ENCODE results near the gene SCN2A.
"Not testable (repeated sequence)": the region's sequence is repeated elsewhere in the genome, so short reads cannot be mapped to it uniquely, and the experiment has no call there.

The SCN2A gene

GRCh38 chr2:165344276-165344675, 105.1 kb downstream of the SCN2A start:
- not testable (repeated sequence) for ATAC-seq

DNA sequence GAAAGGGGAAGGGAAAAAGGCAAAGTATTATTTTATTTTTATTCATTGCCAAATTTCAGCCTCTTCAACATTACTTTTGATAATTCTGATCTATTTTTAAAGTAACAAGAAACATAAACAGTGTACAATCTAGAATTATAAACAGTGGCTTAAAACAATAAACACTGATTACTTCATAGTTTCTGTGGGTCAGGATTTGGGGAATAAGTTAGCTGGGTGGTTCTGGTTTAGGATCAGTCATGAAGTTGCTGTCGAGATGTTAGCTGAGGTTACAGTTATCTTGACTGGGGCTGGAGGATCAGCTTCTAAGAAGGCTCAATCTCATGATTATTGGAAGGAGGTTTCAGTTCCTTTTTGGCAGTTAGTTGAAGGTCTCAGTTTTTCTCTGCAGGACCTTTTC, 109.2 kb downstream of the SCN2A start:
- no peak for ATAC-seq

GRCh38 chr2:165349181-165349580, 110.0 kb downstream of the SCN2A start:
- no peak for ATAC-seq

- ATAC-seq = no peak
These were observed 118.5 kb downstream of the SCN2A start for GRCh38 chr2:165357758-165358157.

GRCh38 chr2:165361514-165361913, 122.3 kb downstream of the SCN2A start:
- ATAC-seq = no peak

GRCh38 chr2:165369131-165369897, 130.1 kb downstream of the SCN2A start:
- ATAC-seq = no peak

DNA sequence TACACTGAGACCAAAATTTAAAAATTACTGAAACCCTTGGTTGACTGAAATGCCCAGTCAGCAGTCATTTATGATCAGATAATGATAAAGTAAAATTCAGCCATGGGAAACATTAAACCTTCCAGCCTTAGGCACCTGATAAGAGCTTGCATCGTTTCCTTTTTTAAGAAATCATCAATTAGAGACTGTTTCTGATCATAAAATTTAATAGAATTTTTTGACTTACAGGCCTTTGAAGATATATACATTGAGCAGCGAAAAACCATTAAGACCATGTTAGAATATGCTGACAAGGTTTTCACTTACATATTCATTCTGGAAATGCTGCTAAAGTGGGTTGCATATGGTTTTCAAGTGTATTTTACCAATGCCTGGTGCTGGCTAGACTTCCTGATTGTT, 130.7 kb downstream of the SCN2A start:
- no peak for ATAC-seq

- no peak for ATAC-seq
These were observed 132.1 kb downstream of the SCN2A start for GRCh38 chr2:165371356-165371755.

DNA sequence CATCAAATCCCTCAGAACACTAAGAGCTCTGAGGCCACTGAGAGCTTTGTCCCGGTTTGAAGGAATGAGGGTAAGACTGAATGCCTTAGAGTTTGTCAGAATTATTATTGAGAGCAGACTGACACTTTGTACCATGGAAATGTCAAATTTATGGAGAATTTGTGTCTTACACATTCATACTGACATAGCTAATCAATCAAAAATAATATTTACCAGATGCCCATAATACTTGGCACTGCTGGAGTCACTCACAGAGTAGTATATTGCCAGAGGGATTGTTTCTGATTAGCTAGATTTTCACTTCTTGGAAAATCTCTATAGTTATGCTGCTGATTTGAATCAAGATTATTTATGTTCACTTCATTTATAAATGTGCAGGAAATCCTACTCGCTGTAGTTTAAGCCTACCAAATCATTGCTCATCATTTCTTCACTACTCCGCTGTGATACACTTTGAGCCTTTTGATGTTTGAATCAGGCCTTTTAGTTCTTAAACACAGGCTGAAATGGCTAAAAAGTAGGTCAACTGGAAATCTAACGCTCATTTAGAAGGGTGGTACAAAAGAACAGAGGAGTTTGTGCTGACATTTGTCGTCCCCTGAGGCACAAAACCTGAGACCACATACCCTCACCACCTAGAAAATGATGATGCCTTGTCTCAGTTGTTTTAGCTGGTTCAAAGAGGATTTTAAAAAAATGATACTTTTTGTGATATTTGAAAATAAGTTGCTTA, 134.2 kb downstream of the SCN2A start:
- no peak for ATAC-seq

GRCh38 chr2:165376571-165376975, 137.4 kb downstream of the SCN2A start:
- no peak for ATAC-seq

DNA sequence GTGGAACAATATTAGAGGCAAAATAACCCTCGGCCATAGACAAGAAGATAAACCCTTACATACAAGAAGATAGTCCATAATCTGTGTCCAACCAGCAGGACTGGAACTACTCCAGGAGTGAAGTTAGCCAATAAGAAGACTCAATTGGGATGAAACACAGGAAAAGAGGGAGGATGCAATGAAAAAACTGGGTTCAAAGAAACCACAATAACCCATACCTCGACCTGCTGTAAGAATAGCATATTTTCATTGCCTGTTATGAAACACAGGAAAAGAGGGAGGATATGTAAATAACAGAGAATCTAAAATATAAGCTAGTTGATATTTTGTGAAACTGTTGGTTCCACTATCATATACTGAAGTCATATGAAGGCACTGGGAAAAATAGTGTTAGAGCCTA, 143.1 kb downstream of the SCN2A start:
- no peak for ATAC-seq

- no peak for ATAC-seq
These were observed 151.7 kb downstream of the SCN2A start for GRCh38 chr2:165390875-165391274.

DNA sequence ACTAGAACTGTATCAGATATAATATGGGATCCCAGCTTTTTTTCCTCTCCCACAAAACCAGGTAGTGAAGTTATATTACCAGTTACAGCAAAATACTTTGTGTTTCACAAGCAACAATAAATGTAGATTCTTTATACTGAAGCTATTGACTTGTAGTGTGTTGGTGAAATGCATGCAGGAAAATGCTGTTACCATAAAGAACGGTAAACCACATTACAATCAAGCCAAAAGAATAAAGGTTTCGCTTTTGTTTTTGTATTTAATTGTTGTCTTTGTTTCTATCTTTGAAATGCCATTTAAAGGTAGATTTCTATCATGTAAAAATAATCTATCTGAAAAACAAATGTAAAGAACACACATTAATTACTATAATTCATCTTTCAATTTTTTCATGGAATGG, 152.6 kb downstream of the SCN2A start:
- no peak for ATAC-seq

GRCh38 chr2:165398603-165399002, 159.4 kb downstream of the SCN2A start:
- peak in 1 of 2 donors; percentile 24 for ATAC-seq

GRCh38 chr2:165401285-165401852, 162.2 kb downstream of the SCN2A start:
- ATAC-seq = no peak

- no peak for ATAC-seq
These were observed 162.9 kb downstream of the SCN2A start for GRCh38 chr2:165402162-165402561.

DNA sequence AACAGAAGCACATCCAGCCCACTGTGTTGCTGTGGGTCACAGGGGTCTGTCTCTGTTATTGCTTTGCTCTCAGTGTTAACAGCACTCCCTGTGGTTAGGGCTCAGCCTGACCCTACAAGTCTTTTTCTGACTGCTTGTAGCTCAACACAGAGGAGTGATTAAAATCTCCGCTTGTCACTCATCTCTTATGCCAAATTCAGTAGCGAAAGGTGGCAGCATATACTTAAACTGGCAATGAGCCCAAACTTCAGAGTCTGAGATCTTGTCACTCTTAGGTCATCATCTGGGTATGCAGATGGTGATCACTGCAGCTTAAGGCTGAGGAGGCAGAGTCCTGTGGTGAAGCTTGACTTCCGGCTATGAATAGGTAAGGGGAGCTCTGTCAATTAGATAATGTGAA, 167.0 kb downstream of the SCN2A start:
- no peak for ATAC-seq

- ATAC-seq = no peak
These were observed 168.3 kb downstream of the SCN2A start for GRCh38 chr2:165407466-165407865.

GRCh38 chr2:165408186-165408585, 169.0 kb downstream of the SCN2A start:
- no peak for ATAC-seq

- ATAC-seq = no peak
These were observed 171.1 kb downstream of the SCN2A start for GRCh38 chr2:165410276-165410675.

DNA sequence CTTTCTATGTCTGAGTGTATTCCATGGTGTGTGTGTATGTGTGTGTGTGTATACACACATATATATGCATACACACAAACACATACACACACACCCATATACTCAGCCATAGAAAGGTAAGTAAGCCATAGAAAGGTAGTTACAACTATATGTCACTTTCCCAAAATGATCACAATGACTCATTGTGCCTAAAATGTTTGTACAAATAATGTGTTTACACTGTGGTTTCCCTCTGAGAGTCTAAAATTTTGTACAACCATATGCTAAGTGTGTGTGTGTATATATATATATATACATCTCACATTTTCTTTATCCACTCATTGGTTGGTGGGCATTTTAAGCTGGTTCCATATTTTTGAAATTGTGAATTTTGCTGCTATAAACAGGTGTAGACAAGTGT, 175.0 kb downstream of the SCN2A start:
- no peak for ATAC-seq

DNA sequence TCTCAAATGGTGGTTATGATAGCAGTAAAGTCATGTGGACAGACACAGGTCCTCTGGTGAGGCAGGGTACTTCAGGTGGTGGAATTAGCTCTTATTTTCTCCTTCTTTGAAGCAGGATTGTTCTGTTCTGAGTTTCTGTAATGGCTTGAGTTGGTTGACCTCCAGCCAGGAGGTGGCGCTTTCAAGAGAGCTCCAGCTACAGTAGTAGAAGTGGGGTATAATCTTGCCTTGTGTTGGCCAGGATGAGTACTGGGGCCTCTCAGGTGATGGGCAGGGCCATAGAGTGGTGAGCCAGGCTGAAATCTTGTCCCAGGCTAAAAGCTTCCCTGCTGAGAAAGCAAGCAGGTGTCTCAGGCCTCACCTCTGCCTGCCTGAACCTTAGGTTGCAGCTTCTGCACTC, 177.8 kb downstream of the SCN2A start:
- ATAC-seq = no peak

GRCh38 chr2:165420231-165420630, 181.0 kb downstream of the SCN2A start:
- ATAC-seq = no peak

DNA sequence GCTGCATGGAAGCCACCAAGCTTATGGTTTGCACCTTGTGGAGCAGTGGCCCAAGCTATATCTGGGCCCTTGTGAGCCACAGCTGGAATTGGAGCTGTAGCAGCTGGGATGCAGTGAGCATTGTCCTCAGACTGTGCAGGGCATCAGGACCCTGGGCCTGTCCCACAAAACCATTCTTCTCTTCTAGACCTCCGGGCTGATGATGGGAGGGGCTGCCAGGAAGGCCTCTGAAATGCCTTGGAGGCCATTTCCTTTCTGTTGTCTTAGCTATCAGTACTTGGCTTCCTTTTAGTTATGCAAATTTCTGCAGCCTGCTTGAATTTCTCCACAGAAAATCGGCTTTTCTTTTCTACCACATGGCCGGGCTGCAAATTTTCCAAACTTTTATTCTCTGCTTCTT, 183.9 kb downstream of the SCN2A start:
- ATAC-seq = no peak

All from activated CD4-positive, CD25-positive, alpha-beta regulatory T cell treated with anti-CD3 and anti-CD28 coated beads, Interleukin-2, amount 50 U/mL, for 24 hours (primary cell).